Activated T-helper 17 cell treated with anti-CD3 and anti-CD28 coated beads, Interleukin-2, amount 50 U/mL, for 72 hours (primary cell): Measurements from ENCODE around the gene SLC2A11. TPM values are rescaled to one million over a fixed set of nuclear protein-coding genes. Genes with fewer than 3 reads are reported as not detected.
"Not testable (repeated sequence)": the region's sequence is repeated elsewhere in the genome, so short reads cannot be mapped to it uniquely, and the experiment has no call there.

Source experiments
- ATAC-seq: fragments of 150-1000 bp; cut with Tn5 transposase; replicated peaks from 2 replicates; pipeline ENCODE4 v1.10.0; 2021; ENCODE audit warnings: mild to moderate bottlenecking, moderate library complexity
- H3K27ac Mint-ChIP-seq: one replicate; pipeline ENCODE4 v1.8.0; 2022; ENCODE audit warnings: mixed read lengths
- H3K27me3 Mint-ChIP-seq: one replicate; pipeline ENCODE4 v1.8.0; 2022; ENCODE audit warnings: mixed read lengths
- H3K36me3 Mint-ChIP-seq: one replicate; pipeline ENCODE4 v1.8.0; 2022; ENCODE audit warnings: low read depth, mild to moderate bottlenecking, mixed read lengths
- H3K4me1 Mint-ChIP-seq: one replicate; pipeline ENCODE4 v1.8.0; 2022; ENCODE audit warnings: mixed read lengths
- H3K4me3 Mint-ChIP-seq: one replicate; pipeline ENCODE4 v1.8.0; 2022; ENCODE audit warnings: mild to moderate bottlenecking, mixed read lengths
- H3K9me3 Mint-ChIP-seq: one replicate; pipeline ENCODE4 v1.8.0; 2022; ENCODE audit warnings: mixed read lengths
- total RNA-seq, 2 donors: library from RNA; stranded (reverse); gene quantifications; one replicate each; pipeline ENCODE4 v1.2.3, GENCODE V29; 2022

SLC2A11 gene
- total RNA-seq, 2 donors from 2014 or later: 3.8 to 5.9 TPM

- H3K27ac Mint-ChIP-seq: peak overlapping the region; percentile 98
- peak overlapping the region; percentile 97 for H3K4me3 Mint-ChIP-seq
- H3K36me3 Mint-ChIP-seq: peaks cover 53% of the 10 kb centered on the region
- no peaks in the 10 kb centered on the region for H3K27me3 Mint-ChIP-seq
- H3K9me3 Mint-ChIP-seq: no peaks in the 10 kb centered on the region
- H3K4me1 Mint-ChIP-seq: peaks cover 10% of the 10 kb centered on the region
- ATAC-seq: no peak
Observed at GRCh38 chr22:23896166-23896522, 38.5 kb downstream of the SLC2A11 start.

GRCh38 chr22:23896523-23897186, 39.0 kb downstream of the SLC2A11 start:
- ATAC-seq: no peak
- Mint-ChIP-seq H3K36me3 (peaks cover 53% of the 10 kb centered on the region), H3K9me3 (no peaks in the 10 kb centered on the region), H3K4me1 (peaks cover 10% of the 10 kb centered on the region), H3K27ac (peak overlapping the region; percentile 58), H3K4me3 (peak overlapping the region; percentile 97), H3K27me3 (no peaks in the 10 kb centered on the region)

- peaks cover 53% of the 10 kb centered on the region for H3K36me3 Mint-ChIP-seq
- no peak for ATAC-seq
- H3K9me3 Mint-ChIP-seq: no peaks in the 10 kb centered on the region
- H3K4me1 Mint-ChIP-seq: peaks cover 10% of the 10 kb centered on the region
- no peaks in the 10 kb centered on the region for H3K27me3 Mint-ChIP-seq
- peak overlapping the region; percentile 97 for H3K4me3 Mint-ChIP-seq
- no peak overlapping the region for H3K27ac Mint-ChIP-seq
Observed at GRCh38 chr22:23897320-23897719, 39.6 kb downstream of the SLC2A11 start.

- no peaks in the 10 kb centered on the region for H3K9me3 Mint-ChIP-seq
- no peak overlapping the region for H3K27ac Mint-ChIP-seq
- no peak for ATAC-seq
- peaks cover 4% of the 10 kb centered on the region for H3K4me1 Mint-ChIP-seq
- H3K27me3 Mint-ChIP-seq: no peaks in the 10 kb centered on the region
- H3K36me3 Mint-ChIP-seq: peaks cover 53% of the 10 kb centered on the region
- no peak overlapping the region for H3K4me3 Mint-ChIP-seq
Observed at GRCh38 chr22:23898006-23898974, 40.6 kb downstream of the SLC2A11 start.

- Mint-ChIP-seq H3K9me3 (no peaks in the 10 kb centered on the region), H3K4me1 (peaks cover 4% of the 10 kb centered on the region), H3K36me3 (peaks cover 47% of the 10 kb centered on the region), H3K27me3 (peaks cover under 1% of the 10 kb centered on the region), H3K4me3 (no peak overlapping the region), H3K27ac (no peak overlapping the region)
- ATAC-seq: no peak
Observed at GRCh38 chr22:23899042-23899745, 41.5 kb downstream of the SLC2A11 start.

GRCh38 chr22:23900227-23900626, 42.6 kb downstream of the SLC2A11 start:
- peaks cover 36% of the 10 kb centered on the region for H3K36me3 Mint-ChIP-seq
- not testable (repeated sequence) for H3K9me3 Mint-ChIP-seq, H3K27ac Mint-ChIP-seq, H3K27me3 Mint-ChIP-seq, H3K4me1 Mint-ChIP-seq, ATAC-seq, H3K4me3 Mint-ChIP-seq

- H3K4me3 Mint-ChIP-seq: no peak overlapping the region
- H3K9me3 Mint-ChIP-seq: no peaks in the 10 kb centered on the region
- H3K4me1 Mint-ChIP-seq: peaks cover 4% of the 10 kb centered on the region
- H3K27me3 Mint-ChIP-seq: peaks cover 7% of the 10 kb centered on the region
- H3K36me3 Mint-ChIP-seq: peaks cover 23% of the 10 kb centered on the region
- ATAC-seq: no peak
- H3K27ac Mint-ChIP-seq: no peak overlapping the region
Observed at GRCh38 chr22:23901600-23901999, 43.9 kb downstream of the SLC2A11 start.

- H3K9me3 Mint-ChIP-seq: no peaks in the 10 kb centered on the region
- no peaks in the 10 kb centered on the region for H3K4me1 Mint-ChIP-seq
- H3K36me3 Mint-ChIP-seq: peaks cover 8% of the 10 kb centered on the region
- ATAC-seq: no peak
- no peak overlapping the region for H3K27ac Mint-ChIP-seq
- H3K4me3 Mint-ChIP-seq: no peak overlapping the region
- peaks cover 7% of the 10 kb centered on the region for H3K27me3 Mint-ChIP-seq
Observed at GRCh38 chr22:23903328-23903971, 45.8 kb downstream of the SLC2A11 start.

- H3K4me3 Mint-ChIP-seq: no peak overlapping the region
Observed at GRCh38 chr22:23904573-23905254, 47.0 kb downstream of the SLC2A11 start.

GRCh38 chr22:23906641-23907040, 49.0 kb downstream of the SLC2A11 start:
- no peaks in the 10 kb centered on the region for H3K36me3 Mint-ChIP-seq
- H3K9me3 Mint-ChIP-seq: no peaks in the 10 kb centered on the region
- no peak overlapping the region for H3K27ac Mint-ChIP-seq
- no peaks in the 10 kb centered on the region for H3K4me1 Mint-ChIP-seq
- H3K4me3 Mint-ChIP-seq: no peak overlapping the region
- no peak for ATAC-seq
- peaks cover 7% of the 10 kb centered on the region for H3K27me3 Mint-ChIP-seq

More at GRCh38 chr22:23904573-23905254, 47.0 kb downstream of the SLC2A11 start:
- Mint-ChIP-seq H3K36me3 (no peaks in the 10 kb centered on the region), H3K4me1 (no peaks in the 10 kb centered on the region), H3K27ac (peak overlapping the region; percentile 8), H3K27me3 (peaks cover 7% of the 10 kb centered on the region), H3K9me3 (no peaks in the 10 kb centered on the region)
- no peak for ATAC-seq

GRCh38 chr22:23907423-23907822, 49.7 kb downstream of the SLC2A11 start:
- not testable (repeated sequence) for H3K27me3 Mint-ChIP-seq, H3K36me3 Mint-ChIP-seq, H3K27ac Mint-ChIP-seq

GRCh38 chr22:23908587-23909205, 51.0 kb downstream of the SLC2A11 start:
- Mint-ChIP-seq H3K27me3 (peaks cover 7% of the 10 kb centered on the region), H3K9me3 (no peaks in the 10 kb centered on the region), H3K27ac (no peak overlapping the region), H3K4me1 (peaks cover 8% of the 10 kb centered on the region), H3K36me3 (no peaks in the 10 kb centered on the region), H3K4me3 (no peak overlapping the region)
- ATAC-seq: no peak

More at GRCh38 chr22:23907423-23907822, 49.7 kb downstream of the SLC2A11 start:
- ATAC-seq, H3K4me1 Mint-ChIP-seq, H3K4me3 Mint-ChIP-seq, H3K9me3 Mint-ChIP-seq: not testable (repeated sequence)

GRCh38 chr22:23909296-23909898, 51.7 kb downstream of the SLC2A11 start:
- no peaks in the 10 kb centered on the region for H3K36me3 Mint-ChIP-seq
- peaks cover 4% of the 10 kb centered on the region for H3K27me3 Mint-ChIP-seq
- ATAC-seq: no peak
- H3K4me1 Mint-ChIP-seq: peaks cover 10% of the 10 kb centered on the region
- H3K4me3 Mint-ChIP-seq: no peak overlapping the region
- H3K27ac Mint-ChIP-seq: no peak overlapping the region
- no peaks in the 10 kb centered on the region for H3K9me3 Mint-ChIP-seq
